GM21786 (cell line): ENCODE results near the gene EXOC3L4.
A peak's percentile ranks its signal among the peaks of the same experiment; 100 is the strongest.

Source experiments
- ATAC-seq: cut with Tn5 transposase; IDR thresholded peaks from one replicate; pipeline ENCODE4 v1.9.1; 2021; ENCODE audit not compliant: unreplicated experiment

The EXOC3L4 gene

GRCh38 chr14:103131580-103131979, 37.1 kb downstream of the EXOC3L4 start:
- no peak for ATAC-seq

- ATAC-seq: no peak
These were observed 38.1 kb downstream of the EXOC3L4 start for GRCh38 chr14:103132381-103133209.

GRCh38 chr14:103133210-103134140, 39.0 kb downstream of the EXOC3L4 start:
- ATAC-seq: no peak

GRCh38 chr14:103134405-103134804, 39.9 kb downstream of the EXOC3L4 start:
- no peak for ATAC-seq

GRCh38 chr14:103134919-103135318, 40.4 kb downstream of the EXOC3L4 start:
- no peak for ATAC-seq

- ATAC-seq: no peak
These were observed 41.1 kb downstream of the EXOC3L4 start for GRCh38 chr14:103135333-103136260.

GRCh38 chr14:103136388-103137271, 42.1 kb downstream of the EXOC3L4 start:
- ATAC-seq: no peak

GRCh38 chr14:103137689-103138300, 43.3 kb downstream of the EXOC3L4 start:
- ATAC-seq: no peak

GRCh38 chr14:103138301-103139131, 44.0 kb downstream of the EXOC3L4 start:
- ATAC-seq: no peak

GRCh38 chr14:103139132-103140025, 44.9 kb downstream of the EXOC3L4 start:
- no peak for ATAC-seq

- ATAC-seq: peak; percentile 85
These were observed 46.0 kb downstream of the EXOC3L4 start for GRCh38 chr14:103140316-103141109.

GRCh38 chr14:103141117-103141796, 46.7 kb downstream of the EXOC3L4 start:
- ATAC-seq: peak; percentile 22

- no peak for ATAC-seq
These were observed 47.5 kb downstream of the EXOC3L4 start for GRCh38 chr14:103142026-103142425.

- ATAC-seq: no peak
These were observed 48.3 kb downstream of the EXOC3L4 start for GRCh38 chr14:103142721-103143302.

- no peak for ATAC-seq
These were observed 49.0 kb downstream of the EXOC3L4 start for GRCh38 chr14:103143506-103143905.

- no peak for ATAC-seq
These were observed 49.6 kb downstream of the EXOC3L4 start for GRCh38 chr14:103144085-103144484.
